Mesenchymal stem cell (in vitro differentiated cells and primary cell): ENCODE measurements around the gene KLHDC3.

Source experiments
- DNase-seq: peaks from one replicate; pipeline ENCODE4 v3.0.0-alpha.2; 2013
- H2AFZ ChIP-seq: one replicate; pipeline ENCODE4 v1.6.1; 2013; ENCODE audit warnings: low read depth, mild to moderate bottlenecking, control low read depth, inconsistent platforms, low read length, moderate library complexity
- H2AK5ac ChIP-seq: 2 replicates; pipeline ENCODE4 v1.6.1; 2013; ENCODE audit warnings: low read length, moderate library complexity, mild to moderate bottlenecking, inconsistent platforms; ENCODE audit not compliant: severe bottlenecking
- H2BK120ac ChIP-seq: one replicate; pipeline ENCODE4 v1.6.1; 2013; ENCODE audit warnings: low read depth, mild to moderate bottlenecking, inconsistent platforms, low read length, moderate library complexity
- H2BK12ac ChIP-seq, 2 experiments: one replicate each; pipeline ENCODE4 v1.6.1; 2013; ENCODE audit warnings: inconsistent platforms in 2 of 2, low read length in 2 of 2, mild to moderate bottlenecking in 2 of 2, moderate library complexity in 2 of 2, control low read depth in 1 of 2
- H2BK15ac ChIP-seq: one replicate; pipeline ENCODE4 v1.6.1; 2013; ENCODE audit warnings: mild to moderate bottlenecking, low read depth, inconsistent platforms; ENCODE audit not compliant: poor library complexity, severe bottlenecking
- H2BK5ac ChIP-seq: 2 replicates; pipeline ENCODE4 v1.6.1; 2013; ENCODE audit warnings: low read depth, mild to moderate bottlenecking, low read length, control low read depth, inconsistent platforms; ENCODE audit not compliant: poor library complexity, severe bottlenecking
- H3K14ac ChIP-seq, 2 experiments: one replicate each; pipeline ENCODE4 v1.6.1; 2013; ENCODE audit warnings: inconsistent platforms in 2 of 2, low read length in 2 of 2, control low read depth in 1 of 2, mild to moderate bottlenecking in 1 of 2, moderate library complexity in 1 of 2
- H3K18ac ChIP-seq, 2 experiments: one replicate each; pipeline ENCODE4 v1.6.1; 2013; ENCODE audit warnings: inconsistent platforms in 2 of 2, low read length in 2 of 2, control low read depth in 1 of 2, low read depth in 1 of 2, mild to moderate bottlenecking in 1 of 2
- H3K23ac ChIP-seq, 2 experiments: one replicate each; pipeline ENCODE4 v1.6.1; 2013; ENCODE audit warnings: inconsistent platforms in 2 of 2, low read length in 2 of 2, mild to moderate bottlenecking in 2 of 2, moderate library complexity in 2 of 2, control low read depth in 1 of 2
- H3K27ac ChIP-seq: 2 replicates; pipeline ENCODE4 v1.5.1; 2013; ENCODE audit warnings: mild to moderate bottlenecking, moderate library complexity, low read length, control low read depth, inconsistent platforms; ENCODE audit not compliant: poor library complexity, severe bottlenecking
- H3K27me3 ChIP-seq, 2 experiments: 2 replicates each; pipeline versions ENCODE4 v1.6.1 to v1.7.0; 2013; ENCODE audit warnings: low read length in 2 of 2, mild to moderate bottlenecking in 2 of 2, moderate library complexity in 2 of 2, control low read depth in 1 of 2, inconsistent platforms in 1 of 2; ENCODE audit not compliant: control insufficient read depth in 1 of 2, insufficient read depth in 1 of 2
- H3K36me3 ChIP-seq, 2 experiments: 2 replicates each; pipeline versions ENCODE4 v1.6.1 to v1.7.0; 2013; ENCODE audit warnings: low read length in 2 of 2, control low read depth in 1 of 2, inconsistent platforms in 1 of 2, low read depth in 1 of 2, mild to moderate bottlenecking in 1 of 2; ENCODE audit not compliant: insufficient read depth in 2 of 2, control insufficient read depth in 1 of 2
- H3K4ac ChIP-seq, 2 experiments: one replicate each; pipeline ENCODE4 v1.6.1; 2013; ENCODE audit warnings: inconsistent platforms in 2 of 2, low read length in 2 of 2, mild to moderate bottlenecking in 2 of 2, moderate library complexity in 2 of 2, control low read depth in 1 of 2, low read depth in 1 of 2
- H3K4me1 ChIP-seq: 2 replicates; pipeline ENCODE4 v1.6.1; 2013; ENCODE audit warnings: low read depth, low read length, control low read depth; ENCODE audit not compliant: control insufficient read depth, insufficient read depth
- H3K4me2 ChIP-seq: 2 replicates; pipeline ENCODE4 v1.6.1; 2013; ENCODE audit warnings: low read length, mild to moderate bottlenecking, inconsistent platforms; ENCODE audit not compliant: poor library complexity, severe bottlenecking
- H3K4me3 ChIP-seq, 2 experiments: 2 replicates each; pipeline versions ENCODE4 v1.5.1 to v1.7.0; 2013; ENCODE audit warnings: low read length in 2 of 2, mild to moderate bottlenecking in 2 of 2, control low read depth in 1 of 2, low read depth in 1 of 2; ENCODE audit not compliant: insufficient read depth in 1 of 2
- H3K79me1 ChIP-seq: replicated peaks from 2 replicates; pipeline ENCODE4 v1.6.1; 2013; ENCODE audit warnings: mild to moderate bottlenecking, control low read depth, low read length, inconsistent platforms; ENCODE audit not compliant: poor library complexity, severe bottlenecking
- H3K9ac ChIP-seq: 2 replicates; pipeline ENCODE4 v1.7.0; 2013; ENCODE audit warnings: mild to moderate bottlenecking, low read length, moderate library complexity
- H3K9me3 ChIP-seq: 2 replicates; pipeline ENCODE4 v1.7.0; 2013; ENCODE audit warnings: mild to moderate bottlenecking, low read length; ENCODE audit not compliant: control insufficient read depth
- H4K8ac ChIP-seq: one replicate; pipeline ENCODE4 v1.6.1; 2013; ENCODE audit warnings: inconsistent platforms, mild to moderate bottlenecking, low read length, moderate library complexity
- H4K91ac ChIP-seq: one replicate; pipeline ENCODE4 v1.6.1; 2013; ENCODE audit warnings: mild to moderate bottlenecking, low read length, inconsistent platforms
- WGBS: methylation state at CpG from one replicate; pipeline ENCODE4 v1.1.7; 2013; ENCODE audit warnings: mixed read lengths; 5-methylcytosine and 5-hydroxymethylcytosine counted together

KLHDC3 gene

GRCh38 chr6:43037197-43037596 lies 23.1 kb downstream of the KLHDC3 start:
- WGBS = 94% methylated on average over 5 of the region's 5 CpGs
- Histone ChIP-seq H3K14ac (no peak overlapping the region), H3K27me3 (no peaks in the 10 kb centered on the region), H2BK15ac (no peak overlapping the region), H2BK5ac (no peak overlapping the region), H3K36me3 (peaks cover 71 to 85% of the 10 kb centered on the region in 2 experiments), H3K18ac (no peak overlapping the region), H2BK120ac (no peak overlapping the region), H3K23ac (no peak overlapping the region), H3K79me1 (peaks cover 13% of the 10 kb centered on the region), H4K91ac (no peak overlapping the region), H2BK12ac (no peak overlapping the region), H2AFZ (no peak overlapping the region), H3K4ac (no peak overlapping the region), H2AK5ac (no peak overlapping the region), H3K9ac (no peak overlapping the region), H3K4me2 (no peak overlapping the region), H3K9me3 (no peaks in the 10 kb centered on the region), H4K8ac (no peak overlapping the region), H3K27ac (no peak overlapping the region), H3K4me1 (peaks cover 5% of the 10 kb centered on the region), H3K4me3 (no peak overlapping the region)
- no peak for DNase-seq

- Histone ChIP-seq H3K18ac (no peak overlapping the region), H3K27me3 (no peaks in the 10 kb centered on the region), H3K9ac (no peak overlapping the region), H3K14ac (no peak overlapping the region), H3K23ac (no peak overlapping the region), H2AK5ac (no peak overlapping the region), H3K4me3 (no peak overlapping the region), H2BK5ac (no peak overlapping the region), H3K79me1 (peaks cover 13% of the 10 kb centered on the region), H3K36me3 (peaks cover 69 to 83% of the 10 kb centered on the region in 2 experiments), H3K4ac (no peak overlapping the region), H3K4me1 (peaks cover 5% of the 10 kb centered on the region), H2BK15ac (no peak overlapping the region), H2AFZ (no peak overlapping the region), H3K27ac (no peak overlapping the region), H3K9me3 (no peaks in the 10 kb centered on the region), H3K4me2 (no peak overlapping the region), H2BK12ac (no peak overlapping the region), H2BK120ac (no peak overlapping the region), H4K91ac (no peak overlapping the region), H4K8ac (no peak overlapping the region)
- 96% methylated on average over 8 of the region's 9 CpGs for WGBS
- DNase-seq = no peak
These were observed 23.7 kb downstream of the KLHDC3 start for GRCh38 chr6:43037706-43038105.

GRCh38 chr6:43038727-43039126 lies 24.7 kb downstream of the KLHDC3 start:
- no peak overlapping the region for H2BK15ac ChIP-seq
- H3K14ac ChIP-seq = no peak overlapping the region
- H3K27me3 ChIP-seq = no peaks in the 10 kb centered on the region
- peaks cover 5% of the 10 kb centered on the region for H3K4me1 ChIP-seq
- H2BK5ac ChIP-seq = no peak overlapping the region
- H3K9ac ChIP-seq = no peak overlapping the region
- no peak overlapping the region for H2BK12ac ChIP-seq
- 94% methylated on average over 9 of the region's 9 CpGs for WGBS
- H4K91ac ChIP-seq = no peak overlapping the region
- H3K4ac ChIP-seq = no peak overlapping the region
- no peak overlapping the region for H3K27ac ChIP-seq
- no peak overlapping the region for H3K4me2 ChIP-seq
- H3K23ac ChIP-seq = no peak overlapping the region
- no peaks in the 10 kb centered on the region for H3K9me3 ChIP-seq
- DNase-seq = no peak
- H2AK5ac ChIP-seq = no peak overlapping the region
- H3K4me3 ChIP-seq = no peak overlapping the region
- no peak overlapping the region for H2AFZ ChIP-seq
- H3K18ac ChIP-seq = no peak overlapping the region
- H3K36me3 ChIP-seq = peaks cover 78 to 86% of the 10 kb centered on the region in 2 experiments
- no peak overlapping the region for H2BK120ac ChIP-seq
- no peak overlapping the region for H4K8ac ChIP-seq
- peaks cover 13% of the 10 kb centered on the region for H3K79me1 ChIP-seq

GRCh38 chr6:43040542-43041257 lies 26.7 kb downstream of the KLHDC3 start:
- Histone ChIP-seq H3K36me3 (peaks cover 80 to 87% of the 10 kb centered on the region in 2 experiments), H2BK15ac (no peak overlapping the region), H2BK120ac (no peak overlapping the region), H3K14ac (no peak overlapping the region), H3K27me3 (no peaks in the 10 kb centered on the region), H3K4me3 (no peak overlapping the region), H3K79me1 (peaks cover 12% of the 10 kb centered on the region), H3K9me3 (no peaks in the 10 kb centered on the region), H3K4ac (no peak overlapping the region), H3K4me1 (peaks cover 2% of the 10 kb centered on the region), H2AK5ac (no peak overlapping the region), H3K9ac (no peak overlapping the region), H3K27ac (no peak overlapping the region), H2AFZ (no peak overlapping the region), H3K18ac (no peak overlapping the region), H2BK12ac (no peak overlapping the region), H4K91ac (no peak overlapping the region), H3K23ac (no peak overlapping the region), H3K4me2 (no peak overlapping the region), H2BK5ac (no peak overlapping the region), H4K8ac (no peak overlapping the region)
- WGBS = 99% methylated on average over 17 of the region's 18 CpGs
- DNase-seq = no peak
